COLO668 (cell line): ENCODE measurements around the gene C11orf21.

Experiments
- DNase-seq: peaks from one replicate; lab custom pipeline; 2025; ENCODE audit not compliant: unreplicated experiment; lab: John Stamatoyannopoulos, UW

C11orf21 gene

DNA sequence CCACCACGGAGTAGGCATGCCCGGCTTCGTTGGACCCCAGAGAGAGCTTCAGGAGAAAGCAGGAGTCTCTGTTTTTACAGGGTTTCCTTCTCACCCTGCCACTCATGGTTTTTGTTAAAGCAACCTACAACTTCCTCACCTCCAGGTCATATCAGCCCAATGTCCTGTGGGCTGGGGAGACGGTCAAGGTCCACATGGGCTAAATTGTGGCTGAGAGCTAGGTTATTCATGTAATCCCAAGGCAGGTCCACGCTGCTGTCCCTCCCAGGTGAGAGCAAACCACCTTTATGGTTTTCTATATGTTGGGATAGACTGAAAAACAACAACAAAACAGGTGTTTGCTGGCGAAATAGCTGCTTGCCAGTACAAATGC is 19.6 kb upstream of the C11orf21 start:
- no peak for DNase-seq

DNA sequence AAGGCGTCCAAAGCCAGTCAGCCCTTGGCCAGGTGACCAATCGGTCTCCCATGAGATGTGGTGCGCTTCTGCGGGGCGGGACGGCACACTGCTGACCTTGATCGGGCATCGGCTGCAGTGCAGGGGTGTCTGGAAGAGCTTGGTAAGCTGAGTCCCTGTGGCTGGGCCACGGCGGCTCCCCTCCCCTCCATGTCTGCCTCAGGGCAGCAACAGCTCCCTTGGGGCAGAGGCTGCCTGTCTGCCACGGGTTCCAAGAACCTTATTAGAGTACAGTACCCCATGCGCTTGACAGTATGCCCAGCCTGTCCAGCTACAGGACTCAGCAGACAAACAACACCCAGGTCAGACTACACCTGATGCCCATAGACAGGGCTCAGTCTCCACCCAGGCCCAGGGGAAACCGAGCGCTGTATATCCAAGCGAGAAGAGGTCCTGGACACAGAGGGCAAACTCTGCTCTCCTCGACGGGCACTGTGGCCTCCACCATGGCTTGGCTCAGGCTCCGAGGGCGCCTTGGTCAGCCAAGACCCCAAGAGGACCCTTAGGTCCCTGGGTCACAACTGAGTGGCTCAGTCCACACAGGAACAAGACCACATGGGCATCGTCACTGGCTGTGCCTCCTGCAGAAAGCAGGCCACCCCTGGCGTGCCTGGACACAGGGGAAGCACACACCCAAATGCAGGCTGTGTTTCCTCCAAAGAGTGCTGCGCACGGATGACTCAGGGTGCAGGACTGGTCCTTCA is 19.0 kb upstream of the C11orf21 start:
- no peak for DNase-seq

- DNase-seq = no peak
Measured at GRCh38 chr11:2319791-2320472, 18.2 kb upstream of the C11orf21 start.

GRCh38 chr11:2318707-2319106 is 17.0 kb upstream of the C11orf21 start:
- no peak for DNase-seq

DNA sequence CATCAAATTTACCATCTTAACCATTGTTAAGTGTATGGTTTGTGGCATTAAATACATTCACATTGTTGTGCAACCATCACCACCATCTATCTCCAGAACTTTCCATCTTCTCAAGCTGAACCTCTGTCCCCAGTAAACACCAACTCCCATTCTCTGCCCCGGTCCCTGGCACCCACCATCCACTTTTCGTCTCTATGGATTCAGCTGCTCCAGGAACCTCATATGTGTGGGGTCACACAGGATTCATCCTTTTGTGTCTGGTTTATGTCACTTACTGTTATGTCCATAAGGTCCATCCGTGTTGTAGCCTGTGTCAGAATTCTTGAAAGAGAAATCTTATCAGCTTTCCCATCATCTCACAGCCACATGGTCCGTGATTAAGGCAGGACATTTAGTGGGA is 16.4 kb upstream of the C11orf21 start:
- no peak for DNase-seq

- DNase-seq = no peak
Measured at GRCh38 chr11:2317354-2318050, 15.8 kb upstream of the C11orf21 start.

DNA sequence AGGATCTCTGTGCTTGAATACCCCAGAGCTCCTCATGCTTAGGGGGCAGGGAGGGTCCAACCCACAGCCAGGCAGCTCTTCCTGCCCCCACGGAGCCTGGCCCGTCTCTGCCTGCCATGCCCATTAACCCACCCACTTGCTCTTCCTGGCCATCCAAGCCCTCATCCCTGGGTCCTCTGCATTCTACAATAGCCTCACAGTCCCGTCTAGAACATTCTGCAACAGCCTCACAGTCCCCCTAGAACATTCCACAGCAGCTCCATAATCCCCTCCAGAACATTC is 15.2 kb upstream of the C11orf21 start:
- DNase-seq = no peak

DNA sequence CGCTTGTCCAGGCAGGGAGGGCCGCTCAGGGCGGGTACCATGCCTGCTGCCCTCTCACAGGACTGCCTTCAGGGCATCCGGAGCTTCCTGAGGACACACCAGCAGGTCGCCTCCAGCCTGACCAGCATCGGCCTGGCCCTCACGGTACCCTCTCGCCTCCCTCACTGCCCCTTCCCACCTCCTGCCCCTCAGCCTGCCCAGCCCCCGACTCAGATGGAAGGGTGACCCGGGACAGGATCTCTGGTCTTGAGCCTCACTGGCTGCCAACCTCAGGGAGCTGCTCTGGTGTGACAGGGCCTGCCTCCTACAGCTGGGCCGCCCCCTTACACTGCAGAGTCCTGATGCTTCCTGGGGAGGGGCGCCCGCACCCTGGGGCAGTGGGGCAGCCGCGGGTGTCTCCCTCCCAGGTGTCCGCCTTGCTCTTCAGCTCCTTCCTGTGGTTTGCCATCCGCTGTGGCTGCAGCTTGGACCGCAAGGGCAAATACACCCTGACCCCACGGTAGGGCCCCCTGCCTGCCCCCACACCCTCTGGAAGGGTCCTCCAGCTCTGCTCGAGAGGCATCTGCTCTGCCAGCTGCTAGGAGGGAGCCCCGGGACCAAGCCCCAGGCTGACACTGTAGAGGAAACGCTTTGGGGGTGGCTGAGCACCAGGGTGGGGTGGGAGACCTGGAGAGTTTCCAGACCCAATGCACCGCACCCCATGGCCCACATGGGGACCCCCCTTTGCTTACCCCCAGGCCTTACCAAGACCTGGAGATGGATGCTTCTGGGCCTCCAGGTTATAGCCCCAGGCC is 14.6 kb upstream of the C11orf21 start:
- no peak for DNase-seq

- no peak for DNase-seq
Measured at GRCh38 chr11:2315395-2316168, 13.9 kb upstream of the C11orf21 start.

DNA sequence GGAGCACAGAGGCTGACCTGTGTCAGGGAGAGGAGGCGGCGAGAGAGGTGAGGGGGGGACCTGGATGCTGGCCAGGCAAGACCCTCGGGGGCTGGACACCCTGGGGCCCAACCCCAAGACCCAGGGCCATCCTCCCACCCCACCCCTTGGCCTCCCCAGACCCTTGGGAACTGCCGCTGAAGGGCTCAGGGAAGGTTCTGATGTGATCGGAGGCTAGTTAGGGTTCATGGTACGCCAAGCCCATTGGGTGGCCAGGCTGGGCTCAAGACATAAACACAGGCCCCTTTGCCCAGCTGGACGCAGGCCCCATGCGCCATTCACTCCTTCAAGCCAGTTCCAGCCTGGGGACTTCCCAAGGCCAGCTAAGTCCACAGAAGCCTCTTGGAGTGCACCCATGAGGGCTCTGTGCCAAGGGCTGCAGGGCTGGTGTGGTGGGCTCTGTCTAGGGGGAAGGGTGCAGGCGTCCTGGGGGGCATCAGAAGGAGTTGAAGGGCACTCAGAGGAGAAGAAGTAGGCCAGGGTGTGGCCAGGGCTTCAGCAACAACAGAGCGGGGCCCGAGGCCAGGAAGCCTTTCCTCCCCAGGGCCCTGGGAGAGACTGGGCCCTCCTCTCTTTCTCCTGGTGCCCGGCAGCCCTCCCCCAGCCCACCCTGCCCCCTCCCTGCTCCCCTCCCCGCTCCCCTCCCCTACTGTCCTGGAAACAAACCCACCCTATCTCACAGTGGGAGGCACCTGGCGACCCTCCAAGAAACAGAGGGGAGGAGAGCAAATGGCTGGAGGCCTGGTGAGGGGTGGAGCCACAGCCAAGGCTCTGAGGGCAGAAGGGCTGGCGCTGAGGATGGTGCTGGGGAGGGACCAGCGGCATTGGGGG is 13.0 kb upstream of the C11orf21 start:
- DNase-seq = no peak

DNA sequence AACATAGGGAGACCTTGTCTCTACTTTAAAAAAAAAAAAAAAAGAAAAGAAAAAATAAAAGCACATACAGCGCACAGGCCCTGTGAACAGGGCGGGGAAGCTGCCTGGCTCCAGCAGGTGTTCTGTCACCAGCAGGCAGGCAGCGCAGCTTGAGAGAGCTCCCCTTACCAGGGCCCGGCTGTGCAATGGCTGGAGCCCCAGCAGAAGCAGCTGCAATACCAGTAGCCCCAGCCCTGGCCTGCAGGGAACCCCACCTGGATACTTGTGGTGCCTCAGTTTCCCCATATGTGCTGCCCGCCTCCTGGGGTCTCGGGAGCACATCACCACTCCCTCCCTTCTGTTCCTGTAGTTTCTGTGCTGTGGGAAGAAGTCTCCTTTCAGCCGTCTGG is 12.4 kb upstream of the C11orf21 start:
- DNase-seq = no peak

- no peak for DNase-seq
Measured at GRCh38 chr11:2313051-2313951, 11.6 kb upstream of the C11orf21 start.

DNA sequence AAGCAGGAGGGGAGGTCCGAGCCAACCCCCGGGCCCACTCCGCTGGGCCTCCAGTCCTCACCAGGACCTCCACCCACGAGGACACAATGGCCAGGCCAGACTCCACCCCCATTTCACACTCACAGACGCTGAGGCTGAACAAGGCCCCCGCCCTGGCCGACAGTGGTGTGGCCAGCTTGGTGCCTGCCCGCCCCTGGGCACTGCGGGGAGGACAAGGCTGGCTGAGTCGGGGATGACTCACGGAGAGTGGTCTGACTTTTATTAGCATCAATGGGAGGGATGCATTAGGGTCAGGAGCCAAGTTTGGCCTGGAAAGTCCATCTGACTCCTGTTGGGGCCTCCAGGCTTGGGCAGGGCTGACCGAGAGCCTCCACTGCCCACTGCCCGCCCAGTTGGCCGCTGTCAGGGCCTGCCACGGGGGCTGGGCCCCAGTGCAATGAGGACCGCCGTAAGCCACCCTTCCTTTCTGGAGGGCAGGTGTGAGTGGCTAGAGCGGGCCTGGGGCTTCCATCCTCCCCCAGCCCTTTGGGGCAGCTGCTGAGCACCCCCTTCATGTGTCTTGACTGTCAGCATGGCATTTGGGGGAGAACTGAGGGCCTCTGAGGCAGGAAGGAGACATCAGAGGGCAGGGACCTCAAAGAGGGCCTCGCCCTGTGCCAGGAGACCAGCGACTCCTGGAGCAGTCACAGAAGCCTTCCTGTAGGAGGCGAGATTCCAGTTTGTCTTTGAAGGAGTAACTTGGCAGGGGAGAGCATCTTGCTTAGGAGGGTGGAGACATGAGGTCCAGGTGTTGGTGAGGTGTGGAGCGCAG is 10.7 kb upstream of the C11orf21 start:
- DNase-seq = no peak

GRCh38 chr11:2311353-2312133 is 9.8 kb upstream of the C11orf21 start:
- no peak for DNase-seq

DNA sequence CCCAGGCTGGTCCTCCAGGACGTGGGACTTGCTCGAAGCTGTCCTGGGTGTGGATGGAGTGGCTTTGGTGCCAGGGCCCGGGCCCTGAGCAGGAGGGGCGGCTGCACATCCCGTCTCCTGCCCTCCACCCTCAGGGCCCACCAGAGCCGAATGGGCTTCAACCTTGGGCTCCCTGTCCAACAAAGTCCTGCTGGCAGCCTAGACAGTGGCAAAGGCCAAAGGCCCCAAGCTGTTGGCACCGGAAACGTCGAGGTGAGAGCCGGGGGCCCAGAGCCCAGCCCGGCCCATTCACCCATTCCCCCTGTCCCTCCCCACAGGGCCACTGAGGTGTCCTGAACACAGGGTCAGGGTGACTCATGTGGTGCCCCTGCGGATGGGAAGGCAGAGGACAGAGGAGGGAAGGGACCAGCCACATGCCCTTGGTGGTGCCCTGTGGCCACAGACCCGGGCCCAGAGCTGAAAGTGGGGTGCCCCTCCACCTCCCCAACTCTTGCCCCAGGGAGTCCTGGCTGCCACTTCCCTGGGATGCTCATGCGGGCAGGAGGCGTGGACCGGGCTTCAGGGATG is 9.2 kb upstream of the C11orf21 start:
- no peak for DNase-seq

DNA sequence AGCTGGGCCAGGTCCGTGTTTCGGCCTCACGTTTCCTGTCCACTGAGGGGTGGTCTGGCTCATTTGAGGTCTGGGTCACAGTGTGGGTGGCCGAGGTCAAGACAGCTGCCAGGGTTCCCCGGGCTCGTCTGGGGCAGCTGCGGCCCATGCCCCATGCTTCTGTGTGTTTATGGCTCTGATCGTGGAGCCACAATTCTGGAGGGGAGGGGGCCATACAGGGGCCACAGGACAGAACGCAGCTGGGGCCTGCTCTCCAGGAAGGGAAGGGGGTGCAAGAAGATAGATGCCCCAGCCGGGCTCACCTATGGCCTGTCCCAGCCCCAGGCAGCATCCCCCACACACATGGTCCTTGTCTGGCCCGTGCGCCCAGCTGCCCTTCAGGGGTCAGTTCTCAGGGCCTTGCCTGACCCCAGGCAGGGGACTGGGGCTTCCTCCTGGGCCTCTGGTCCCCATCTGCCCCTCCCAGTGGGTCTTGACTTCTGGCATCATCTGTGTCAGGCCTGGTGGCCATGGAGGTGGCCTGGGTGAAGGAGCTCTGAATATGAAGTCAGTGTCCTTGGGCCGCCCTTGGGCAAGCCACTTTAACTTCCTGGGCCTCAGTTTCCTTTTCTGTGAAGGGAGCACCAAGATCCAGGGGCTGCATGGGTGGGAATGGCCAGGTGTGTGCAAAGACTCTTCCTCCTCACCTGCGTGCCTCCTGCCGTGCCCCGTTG is 8.5 kb upstream of the C11orf21 start:
- DNase-seq = no peak
